Measurements from ENCODE around the gene CD55. TPM values are rescaled to one million over a fixed set of nuclear protein-coding genes. Genes with fewer than 3 reads are reported as not detected.

CD55 gene
- total RNA-seq, 1 experiment from 2014 or later = 17.3 TPM

- H3K36me3 Mint-ChIP-seq (ENCODE audit: insufficient read depth in 1 of 3, low read depth in 3 of 3) = peaks cover 14 to 47% (median 28%) of the 10 kb centered on the region in 3 experiments; a peak in 6 of 7 replicates
- DNase-seq = no peak
- Histone ChIP-seq H3K14ac (ENCODE audit: insufficient read depth, low read length) (no peak overlapping the region), H3K56ac (ENCODE audit: insufficient read length, low read depth, low read length) (no peak overlapping the region), H3K79me2 (ENCODE audit: insufficient read depth, low read length) (no peaks in the 10 kb centered on the region), H3K23me2 (ENCODE audit: insufficient read length, low read depth, low read length, poor library complexity, severe bottlenecking) (no peaks in the 10 kb centered on the region), H3K27ac (ENCODE audit: insufficient read length, low read depth, low read length) (no peak overlapping the region), H2BK20ac (ENCODE audit: low read depth, low read length, poor library complexity, severe bottlenecking) (no peak overlapping the region), H3K79me1 (ENCODE audit: insufficient read depth, low read depth, low read length, poor library complexity, severe bottlenecking) (no peaks in the 10 kb centered on the region), H3K4ac (ENCODE audit: low read depth, low read length) (no peak overlapping the region), H3K23ac (ENCODE audit: insufficient read length, low read depth, low read length) (no peak overlapping the region), H3K27me3 (ENCODE audit: insufficient read depth, low read length) (no peaks in the 10 kb centered on the region), H4K20me1 (ENCODE audit: control insufficient read depth, insufficient read depth, insufficient read length) (no peaks in the 10 kb centered on the region), H3T11ph (ENCODE audit: low read length) (no peak overlapping the region), H3K4me1 (ENCODE audit: insufficient read depth, low read length) (no peaks in the 10 kb centered on the region), H3K9ac (ENCODE audit: extremely low read depth, insufficient read length, low read length) (no peak overlapping the region), H2BK15ac (ENCODE audit: low read depth, low read length) (no peak overlapping the region), H3K9me3 (ENCODE audit: control insufficient read depth, low read depth, low read length) (no peaks in the 10 kb centered on the region), H3K18ac (ENCODE audit: insufficient read length, low read depth, low read length) (no peak overlapping the region), H3K4me2 (ENCODE audit: insufficient read depth, insufficient read length, low read length) (no peak overlapping the region), H2AK5ac (ENCODE audit: insufficient read length, low read length) (no peak overlapping the region), H4K91ac (ENCODE audit: insufficient read length, low read depth, low read length) (no peak overlapping the region), H4K5ac (ENCODE audit: insufficient read length, low read depth, low read length) (no peak overlapping the region), H2BK120ac (ENCODE audit: low read depth, low read length, poor library complexity, severe bottlenecking) (no peak overlapping the region), H2BK5ac (ENCODE audit: insufficient read length, low read length) (no peak overlapping the region), H4K8ac (replicated peaks; ENCODE audit: insufficient read length, low read depth, low read length) (no peak overlapping the region), H2BK12ac (ENCODE audit: insufficient read length, low read depth, low read length) (no peak overlapping the region), H2AFZ (ENCODE audit: low read length) (no peak overlapping the region)
- 0 out of 7 replicates have a peak overlapping the region, but pooled peaks of 1 of the 3 experiments have one; percentile 16 for H3K27ac Mint-ChIP-seq
- H3K9me3 Mint-ChIP-seq = no peaks in the 10 kb centered on the region
- no CpG with 5 or more reads among the region's 6 CpGs for WGBS (ENCODE audit: extremely low coverage, insufficient read length, low lambda C conversion rate)
- no peak for TF ChIP-seq CTCF (conservative IDR thresholded peaks at IDR 0.05)
- H3K27me3 Mint-ChIP-seq (ENCODE audit: low read depth) = no peaks in the 10 kb centered on the region
- no peaks in the 10 kb centered on the region for H3K4me1 Mint-ChIP-seq
- H3K4me3 Mint-ChIP-seq = no peak overlapping the region
Measured at GRCh38 chr1:207335695-207336363, 14.4 kb downstream of the CD55 start.
